K562 (cell line): ENCODE results near the gene PSME1. TPM values are rescaled to one million over a fixed set of nuclear protein-coding genes. Genes with fewer than 3 reads are reported as not detected.

Experiments used
- C11orf30 ChIP-seq: fragments of 450-650 bp; IDR thresholded peaks from 2 replicates; pipeline ENCODE4 v1.6.1; 2016; ENCODE audit warnings: low read depth, mild to moderate bottlenecking
- FUS ChIP-seq: fragments of 200-400 bp; formaldehyde crosslinking; optimal IDR thresholded peaks from 2 replicates; pipeline ENCODE3; 2017; ENCODE audit warnings: low read depth, low read length
- HNRNPLL ChIP-seq: fragments of 200-400 bp; formaldehyde crosslinking; IDR thresholded peaks from 2 replicates; pipeline ENCODE4 v1.6.1; 2017; ENCODE audit warnings: low read length, low read depth, mild to moderate bottlenecking; ENCODE audit not compliant: poor library complexity, severe bottlenecking
- HNRNPUL1 ChIP-seq: fragments of 200-400 bp; formaldehyde crosslinking; IDR thresholded peaks from 2 replicates; pipeline ENCODE4 v1.6.1; 2017; ENCODE audit warnings: low read length
- SRSF3 ChIP-seq: fragments of 200-400 bp; formaldehyde crosslinking; IDR thresholded peaks from 2 replicates; pipeline ENCODE4 v1.6.1; 2016; ENCODE audit warnings: mild to moderate bottlenecking, low read length, moderate library complexity; ENCODE audit not compliant: insufficient read depth
- TCF7 ChIP-seq: sonication (generic); IDR thresholded peaks from 2 replicates; pipeline ENCODE4 v1.6.1; 2016; ENCODE audit warnings: antibody characterized with exemption, borderline replicate concordance
- U2AF1 ChIP-seq: fragments of 200-400 bp; formaldehyde crosslinking; optimal IDR thresholded peaks from 2 replicates; pipeline ENCODE3; 2017; ENCODE audit warnings: mild to moderate bottlenecking, low read depth, low read length, moderate library complexity
- ZNF274 ChIP-seq: IDR thresholded peaks from 2 replicates; pipeline ENCODE4 v1.6.1; 2011; ENCODE audit warnings: low read depth, mild to moderate bottlenecking, low read length, moderate library complexity, borderline replicate concordance
- polyA plus RNA-seq, 8 experiments: library from polyadenylated mRNA; depleted of rRNA in 4 of 8; stranded (reverse) in 5 of 8; unstranded in 3 of 8; fragments of >200 nt; fragmentation: Nextera tagmentation in 2 of 8; fragmentation: Illumina TruSeq in 1 of 8; extraction: Ambion mirVana in 2 of 8; extraction: Trizol in 1 of 8; gene quantifications; 2 replicates each; pipeline versions ENCODE4 v1.2.1 to v1.2.3, GENCODE V29; 2011 to 2014; ENCODE audit warnings: inconsistent platforms in 1 of 8, missing spikeins in 1 of 8
- total RNA-seq, 7 experiments: library from RNA; depleted of rRNA in 6 of 7; stranded (reverse); fragments of >200 nt in 6 of 7; fragmentation: Illumina TruSeq in 2 of 7; extraction: Trizol in 2 of 7; gene quantifications; 2 replicates each; pipeline versions ENCODE4 v1.2.1 to v1.2.3, GENCODE V29; 2011 to 2021; ENCODE audit warnings: low replicate concordance in 1 of 7
- TF ChIP-seq, protein P1 (sequence below): fragments of 450-650 bp; formaldehyde crosslinking; IDR thresholded peaks from 2 replicates; pipeline ENCODE4 v1.4.0; 2020; ENCODE audit warnings: mild to moderate bottlenecking, moderate library complexity
- TF ChIP-seq, protein P2 (sequence below): fragments of 450-650 bp; IDR thresholded peaks from 2 replicates; pipeline ENCODE4 v1.6.1; 2016; ENCODE audit warnings: borderline replicate concordance

The PSME1 gene
- total and polyA plus RNA-seq, 9 of the 15 experiments (the other 6 are each of a cell fraction or from before 2014, with no cell fraction given) = 20.3 to 180 (median 67.5) TPM

DNA sequence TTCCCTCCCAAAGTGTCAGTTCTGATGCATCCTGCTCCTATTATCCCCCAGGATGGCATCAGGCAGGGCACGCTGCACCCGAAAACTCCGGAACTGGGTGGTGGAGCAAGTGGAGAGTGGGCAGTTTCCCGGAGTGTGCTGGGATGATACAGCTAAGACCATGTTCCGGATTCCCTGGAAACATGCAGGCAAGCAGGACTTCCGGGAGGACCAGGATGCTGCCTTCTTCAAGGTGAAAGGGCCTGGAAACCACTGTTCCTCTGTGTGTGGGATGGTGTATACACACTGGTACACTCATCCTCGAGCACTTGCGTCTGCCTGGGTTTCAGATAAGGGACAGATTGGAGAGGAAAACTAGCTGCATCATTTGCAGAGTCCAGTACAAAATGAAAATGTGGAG, 26.1 kb downstream of the PSME1 start (continued):
- TF ChIP-seq, protein P1, sequence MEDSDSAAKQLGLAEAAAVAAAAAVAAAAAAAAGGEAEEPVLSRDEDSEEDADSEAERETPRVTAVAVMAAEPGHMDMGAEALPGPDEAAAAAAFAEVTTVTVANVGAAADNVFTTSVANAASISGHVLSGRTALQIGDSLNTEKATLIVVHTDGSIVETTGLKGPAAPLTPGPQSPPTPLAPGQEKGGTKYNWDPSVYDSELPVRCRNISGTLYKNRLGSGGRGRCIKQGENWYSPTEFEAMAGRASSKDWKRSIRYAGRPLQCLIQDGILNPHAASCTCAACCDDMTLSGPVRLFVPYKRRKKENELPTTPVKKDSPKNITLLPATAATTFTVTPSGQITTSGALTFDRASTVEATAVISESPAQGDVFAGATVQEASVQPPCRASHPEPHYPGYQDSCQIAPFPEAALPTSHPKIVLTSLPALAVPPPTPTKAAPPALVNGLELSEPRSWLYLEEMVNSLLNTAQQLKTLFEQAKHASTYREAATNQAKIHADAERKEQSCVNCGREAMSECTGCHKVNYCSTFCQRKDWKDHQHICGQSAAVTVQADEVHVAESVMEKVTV (CRISPR knock-in tag) = no peak
- TF ChIP-seq HNRNPUL1 (no peak), TCF7 (no peak), FUS (no peak), ZNF274 (no peak), SRSF3 (no peak), U2AF1 (no peak), HNRNPLL (no peak), C11orf30 (no peak)
- TF ChIP-seq, protein P2, sequence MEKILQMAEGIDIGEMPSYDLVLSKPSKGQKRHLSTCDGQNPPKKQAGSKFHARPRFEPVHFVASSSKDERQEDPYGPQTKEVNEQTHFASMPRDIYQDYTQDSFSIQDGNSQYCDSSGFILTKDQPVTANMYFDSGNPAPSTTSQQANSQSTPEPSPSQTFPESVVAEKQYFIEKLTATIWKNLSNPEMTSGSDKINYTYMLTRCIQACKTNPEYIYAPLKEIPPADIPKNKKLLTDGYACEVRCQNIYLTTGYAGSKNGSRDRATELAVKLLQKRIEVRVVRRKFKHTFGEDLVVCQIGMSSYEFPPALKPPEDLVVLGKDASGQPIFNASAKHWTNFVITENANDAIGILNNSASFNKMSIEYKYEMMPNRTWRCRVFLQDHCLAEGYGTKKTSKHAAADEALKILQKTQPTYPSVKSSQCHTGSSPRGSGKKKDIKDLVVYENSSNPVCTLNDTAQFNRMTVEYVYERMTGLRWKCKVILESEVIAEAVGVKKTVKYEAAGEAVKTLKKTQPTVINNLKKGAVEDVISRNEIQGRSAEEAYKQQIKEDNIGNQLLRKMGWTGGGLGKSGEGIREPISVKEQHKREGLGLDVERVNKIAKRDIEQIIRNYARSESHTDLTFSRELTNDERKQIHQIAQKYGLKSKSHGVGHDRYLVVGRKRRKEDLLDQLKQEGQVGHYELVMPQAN = no peak
